Smooth muscle cell (in vitro differentiated cells): Measurements from ENCODE around the gene GHRH. TPM values are rescaled to one million over a fixed set of nuclear protein-coding genes. Genes with fewer than 3 reads are reported as not detected.

Source experiments
- DNase-seq: peaks from one replicate; lab custom pipeline; 2025; ENCODE audit not compliant: unreplicated experiment; lab: John Stamatoyannopoulos, UW
- H2AFZ ChIP-seq: fragments of 200-600 bp; sonication (generic); 2 replicates; pipeline ENCODE4 v1.6.0; 2016; ENCODE audit warnings: antibody characterized with exemption, low read depth, mild to moderate bottlenecking
- H3F3A ChIP-seq: fragments of 200-600 bp; sonication (generic); 2 replicates; pipeline ENCODE4 v1.6.0; 2017; ENCODE audit warnings: antibody characterized with exemption, low read depth
- H3K27ac ChIP-seq: fragments of 200-600 bp; sonication (generic); 2 replicates; pipeline ENCODE4 v1.5.1; 2016; ENCODE audit warnings: low read depth, mild to moderate bottlenecking
- H3K27me3 ChIP-seq: fragments of 200-600 bp; sonication (generic); 2 replicates; pipeline ENCODE4 v1.6.1; 2016; ENCODE audit warnings: low read depth, mild to moderate bottlenecking
- H3K36me3 ChIP-seq: fragments of 200-600 bp; sonication (generic); 2 replicates; pipeline ENCODE4 v1.5.1; 2016; ENCODE audit warnings: low read depth
- H3K4me1 ChIP-seq: fragments of 200-600 bp; sonication (generic); 2 replicates; pipeline ENCODE4 v1.5.1; 2016; ENCODE audit warnings: low read depth
- H3K4me2 ChIP-seq: fragments of 200-600 bp; sonication (generic); 2 replicates; pipeline ENCODE4 v1.6.0; 2016; ENCODE audit warnings: mild to moderate bottlenecking
- H3K4me3 ChIP-seq: fragments of 200-600 bp; sonication (generic); 2 replicates; pipeline ENCODE4 v1.5.1; 2016; ENCODE audit warnings: mild to moderate bottlenecking
- H3K79me2 ChIP-seq: fragments of 200-600 bp; sonication (generic); 2 replicates; pipeline ENCODE4 v1.6.0; 2016; ENCODE audit warnings: low read depth, mild to moderate bottlenecking
- H3K9ac ChIP-seq: fragments of 200-600 bp; sonication (generic); 2 replicates; pipeline ENCODE4 v1.6.0; 2016; ENCODE audit warnings: low read depth
- H3K9me3 ChIP-seq: fragments of 200-600 bp; sonication (generic); replicated peaks from 2 replicates; pipeline ENCODE4 v1.5.1; 2016; ENCODE audit warnings: low read depth
- H4K20me1 ChIP-seq: fragments of 200-600 bp; sonication (generic); 2 replicates; pipeline ENCODE4 v1.6.0; 2016; ENCODE audit warnings: low read depth
- WGBS: methylation state at CpG from one replicate; pipeline ENCODE4 v1.1.7; 2016; ENCODE audit warnings: low lambda C conversion rate; 5-methylcytosine and 5-hydroxymethylcytosine counted together
- polyA plus RNA-seq: library from polyadenylated mRNA; unstranded; fragments of >200 nt; fragmentation: Nextera tagmentation; extraction: Ambion mirVana; gene quantifications from 2 replicates; pipeline ENCODE4 v1.2.1, GENCODE V29; 2016
- total RNA-seq: library from RNA; depleted of rRNA; stranded (reverse); fragments of >200 nt; gene quantifications from 2 replicates; pipeline ENCODE4 v1.2.3, GENCODE V29; 2014
- TF ChIP-seq, protein P1 (sequence below): fragments of 200-600 bp; sonication (generic); IDR thresholded peaks from 2 replicates; pipeline ENCODE4 v1.5.1; 2017; ENCODE audit warnings: borderline replicate concordance, mild to moderate bottlenecking, antibody characterized with exemption; ENCODE audit not compliant: insufficient read depth, poor library complexity, severe bottlenecking

GHRH gene
- total and polyA plus RNA-seq, 2 experiments from 2014 or later: not detected

- Histone ChIP-seq H3K4me3 (no peak overlapping the region), H3K27me3 (no peaks in the 10 kb centered on the region), H3K27ac (no peak overlapping the region), H3K4me2 (no peak overlapping the region), H3K9me3 (no peaks in the 10 kb centered on the region), H2AFZ (no peak overlapping the region), H3K36me3 (peaks cover 3% of the 10 kb centered on the region), H3F3A (no peaks in the 10 kb centered on the region), H3K79me2 (no peaks in the 10 kb centered on the region), H3K4me1 (peaks cover 37% of the 10 kb centered on the region), H3K9ac (no peak overlapping the region), H4K20me1 (no peaks in the 10 kb centered on the region)
- TF ChIP-seq, protein P1, sequence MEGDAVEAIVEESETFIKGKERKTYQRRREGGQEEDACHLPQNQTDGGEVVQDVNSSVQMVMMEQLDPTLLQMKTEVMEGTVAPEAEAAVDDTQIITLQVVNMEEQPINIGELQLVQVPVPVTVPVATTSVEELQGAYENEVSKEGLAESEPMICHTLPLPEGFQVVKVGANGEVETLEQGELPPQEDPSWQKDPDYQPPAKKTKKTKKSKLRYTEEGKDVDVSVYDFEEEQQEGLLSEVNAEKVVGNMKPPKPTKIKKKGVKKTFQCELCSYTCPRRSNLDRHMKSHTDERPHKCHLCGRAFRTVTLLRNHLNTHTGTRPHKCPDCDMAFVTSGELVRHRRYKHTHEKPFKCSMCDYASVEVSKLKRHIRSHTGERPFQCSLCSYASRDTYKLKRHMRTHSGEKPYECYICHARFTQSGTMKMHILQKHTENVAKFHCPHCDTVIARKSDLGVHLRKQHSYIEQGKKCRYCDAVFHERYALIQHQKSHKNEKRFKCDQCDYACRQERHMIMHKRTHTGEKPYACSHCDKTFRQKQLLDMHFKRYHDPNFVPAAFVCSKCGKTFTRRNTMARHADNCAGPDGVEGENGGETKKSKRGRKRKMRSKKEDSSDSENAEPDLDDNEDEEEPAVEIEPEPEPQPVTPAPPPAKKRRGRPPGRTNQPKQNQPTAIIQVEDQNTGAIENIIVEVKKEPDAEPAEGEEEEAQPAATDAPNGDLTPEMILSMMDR: no peak
- no peak for DNase-seq
- WGBS: 97% methylated on average over 5 of the region's 5 CpGs
Observed at GRCh38 chr20:37246736-37247135, 14.9 kb downstream of the GHRH start.

DNA sequence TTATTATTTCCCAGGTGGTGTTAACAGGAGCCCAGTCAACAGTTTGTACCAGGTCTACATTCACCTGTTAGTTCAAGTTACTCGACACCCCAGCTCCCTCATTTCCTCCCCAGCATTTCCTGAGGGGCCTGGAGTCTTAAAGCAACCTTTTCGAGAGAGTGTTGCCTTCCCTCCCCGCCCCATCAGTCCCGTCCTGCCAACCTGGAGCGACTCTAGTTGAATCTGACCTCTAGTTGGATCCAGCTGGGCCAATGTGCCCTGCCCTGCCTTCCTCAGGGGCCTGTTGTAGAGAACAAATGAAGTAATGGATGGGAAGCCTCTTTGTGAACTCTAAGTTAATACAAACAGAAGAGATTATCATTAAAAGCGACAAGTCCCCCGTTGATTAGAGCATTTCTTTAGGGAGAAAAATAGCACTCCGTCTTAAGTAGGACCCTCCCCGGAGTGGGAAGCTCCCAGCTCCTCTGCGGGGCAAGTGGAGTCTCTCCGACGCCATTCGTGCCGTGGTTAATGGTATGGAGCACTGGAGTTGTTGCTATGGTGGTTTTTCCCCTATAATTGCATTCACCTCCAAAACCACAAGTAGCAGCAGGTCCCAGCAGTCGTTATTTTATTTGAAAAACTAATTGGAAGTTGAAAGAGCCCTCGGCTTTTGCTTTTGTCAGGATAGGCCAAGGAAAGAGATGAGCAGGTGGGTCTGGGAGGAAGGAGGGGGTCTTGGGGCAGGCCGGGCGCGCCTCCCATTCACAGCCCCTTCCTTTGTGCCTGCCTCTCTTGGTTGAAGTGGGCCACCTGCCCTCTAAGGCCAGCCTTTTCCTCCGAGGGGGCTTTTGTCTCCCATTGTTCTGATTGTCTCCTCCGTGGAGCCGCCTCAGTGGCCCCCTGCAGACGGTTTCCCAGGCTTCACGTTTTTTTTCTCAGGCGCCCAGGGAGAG is 16.1 kb downstream of the GHRH start:
- Histone ChIP-seq H3K79me2 (no peaks in the 10 kb centered on the region), H3K9ac (no peak overlapping the region), H3K4me2 (no peak overlapping the region), H3K27ac (no peak overlapping the region), H4K20me1 (peaks cover under 1% of the 10 kb centered on the region), H3K27me3 (no peaks in the 10 kb centered on the region), H2AFZ (no peak overlapping the region), H3K4me1 (peaks cover 28% of the 10 kb centered on the region), H3K9me3 (no peaks in the 10 kb centered on the region), H3K36me3 (peaks cover 12% of the 10 kb centered on the region), H3K4me3 (no peak overlapping the region), H3F3A (no peaks in the 10 kb centered on the region)
- DNase-seq: no peak
- TF ChIP-seq, protein P1: no peak
- 89% methylated on average over 25 of the region's 25 CpGs for WGBS

DNA sequence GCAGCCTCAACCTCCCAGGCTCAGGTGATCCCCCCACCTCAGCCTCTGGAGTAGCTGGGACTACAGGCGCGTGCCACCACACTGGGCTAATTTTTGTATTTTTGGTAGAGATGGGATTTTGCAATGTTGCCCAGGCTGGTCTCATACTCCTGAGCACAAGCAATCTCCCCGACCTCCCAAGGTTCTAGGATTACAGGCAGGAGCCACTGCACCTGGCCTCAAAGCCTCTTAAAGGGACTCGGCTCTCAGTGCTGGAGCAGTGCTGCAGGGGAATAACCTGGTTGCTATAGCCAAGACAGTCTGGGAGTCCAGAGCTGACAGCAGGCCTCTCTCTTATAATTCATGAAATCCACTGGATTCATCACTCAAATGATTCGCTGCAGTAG is 17.0 kb downstream of the GHRH start:
- Histone ChIP-seq H3F3A (no peaks in the 10 kb centered on the region), H3K27ac (no peak overlapping the region), H3K79me2 (no peaks in the 10 kb centered on the region), H3K9me3 (no peaks in the 10 kb centered on the region), H3K4me1 (peaks cover 28% of the 10 kb centered on the region), H3K36me3 (peaks cover 12% of the 10 kb centered on the region), H3K4me3 (no peak overlapping the region), H3K27me3 (no peaks in the 10 kb centered on the region), H2AFZ (no peak overlapping the region), H3K9ac (no peak overlapping the region), H3K4me2 (no peak overlapping the region), H4K20me1 (peaks cover 4% of the 10 kb centered on the region)
- no peak for DNase-seq
- WGBS: 78% methylated on average over 5 of the region's 5 CpGs
- TF ChIP-seq, protein P1: no peak
